Right cardiac atrium (tissue), 5 donors: ENCODE data around the gene PRSS50. TPM values are rescaled to one million over a fixed set of nuclear protein-coding genes. Genes with fewer than 3 reads are reported as not detected.
"Not testable (repeated sequence)": the region's sequence is repeated elsewhere in the genome, so short reads cannot be mapped to it uniquely, and the experiment has no call there.

Source experiments
- ATAC-seq, 2 donors: fragments of 200-7000 bp; cut with Tn5 transposase; one replicate each; pipeline versions ENCODE4 v1.8.0 to v1.9.1; 2020; ENCODE audit warnings: moderate library complexity in 2 of 2, mild to moderate bottlenecking in 1 of 2
- DNase-seq, 3 donors: peaks; one replicate each; pipeline ENCODE4 v3.0.0-alpha.2; 2020
- H3K27ac ChIP-seq: one replicate; pipeline ENCODE4 v1.5.1; 2013; ENCODE audit warnings: mild to moderate bottlenecking, low read length, control low read depth, moderate library complexity
- H3K27me3 ChIP-seq: one replicate; pipeline ENCODE4 v1.6.1; 2013; ENCODE audit not compliant: control insufficient read depth, insufficient read depth
- H3K4me1 ChIP-seq: one replicate; pipeline ENCODE4 v1.6.1; 2013; ENCODE audit warnings: low read length; ENCODE audit not compliant: control insufficient read depth, insufficient read depth
- H3K4me3 ChIP-seq: one replicate; pipeline ENCODE4 v1.5.1; 2013; ENCODE audit warnings: low read length, control low read depth
- H3K9me3 ChIP-seq: one replicate; pipeline ENCODE4 v1.6.1; 2013; ENCODE audit warnings: low read length; ENCODE audit not compliant: control insufficient read depth
- WGBS: extraction: QIAGEN DNeasy Blood & Tissue Kit; methylation state at CpG from one replicate; pipeline ENCODE4 v1.1.7; 2013; 5-methylcytosine and 5-hydroxymethylcytosine counted together
- intact Hi-C, 4 donors: fragments of 100-400 bp; cut with DNase I; formaldehyde crosslinking; loops; one replicate each; pipeline versions ENCODE4 v1.11.0 to v1.14.0; 2022 to 2023
- polyA plus RNA-seq: library from polyadenylated mRNA; stranded (reverse); fragments of 200-250 nt; gene quantifications from one replicate; pipeline ENCODE4 v1.2.3, GENCODE V29; 2013
- total RNA-seq, 4 donors: library from RNA; stranded (reverse); fragmentation: NEBNext Ultra II Directional; extraction: Animal tissue kit (Norgen Biotek cat#: 25700); gene quantifications; one replicate each; pipeline ENCODE4 v1.2.1, GENCODE V29; 2021
- donor health status: healthy with polysubstance abuse.
- donor health status: DM: no; HTN: yes; CAD: no.
- donor health status: DM: no; HTN: no; CAD: no.
- donor health status: DM: no; HTN: yes; CAD: no; lungs with severe emphysema.
- donor health status: DM: yes; HTN: yes; CAD: no.

PRSS50 gene
- total and polyA plus RNA-seq, 5 donors = 0.12 to 0.31 (median 0.14) TPM; not detected in 2

- Histone ChIP-seq H3K4me3 (no peak overlapping the region), H3K27ac (no peak overlapping the region), H3K27me3 (no peaks in the 10 kb centered on the region), H3K9me3 (no peaks in the 10 kb centered on the region), H3K4me1 (no peaks in the 10 kb centered on the region)
- 89% methylated on average over 7 of the region's 7 CpGs for WGBS
- DNase-seq (peak in 1 of 3 donors; percentile 41), ATAC-seq (no peak)
- intact Hi-C loops = loop anchor here (5.0 to 10.0 kb wide), 4 partner anchors 157 to 617 kb away; partner anchors contain the start of gene MYL3 (in 1 of the 4)
Observed at GRCh38 chr3:46707601-46708011, 10.1 kb downstream of the PRSS50 start.

GRCh38 chr3:46706771-46707582, 10.7 kb downstream of the PRSS50 start:
- no peaks in the 10 kb centered on the region for H3K27me3 ChIP-seq
- DNase-seq (peak in 2 of 3 donors; percentile 25 to 39), ATAC-seq (no peak)
- no peak overlapping the region for H3K27ac ChIP-seq
- no peaks in the 10 kb centered on the region for H3K4me1 ChIP-seq
- WGBS = 76% methylated on average over 13 of the region's 13 CpGs
- no peaks in the 10 kb centered on the region for H3K9me3 ChIP-seq
- H3K4me3 ChIP-seq = no peak overlapping the region
- intact Hi-C loops = loop anchor here (5.0 to 10.0 kb wide), 4 partner anchors 158 to 618 kb away; partner anchors contain the start of gene MYL3 (in 1 of the 4)

- Histone ChIP-seq H3K4me3 (no peak overlapping the region), H3K9me3 (no peaks in the 10 kb centered on the region), H3K27me3 (no peaks in the 10 kb centered on the region), H3K27ac (no peak overlapping the region), H3K4me1 (no peaks in the 10 kb centered on the region)
- 68% methylated on average over 19 of the region's 19 CpGs for WGBS
- ATAC-seq = no peak
- DNase-seq = peak in 2 of 3 donors; percentile 37 to 48
- intact Hi-C loops = loop anchor here (2.0 to 10.0 kb wide), 6 partner anchors 159 to 619 kb away; partner anchors contain the start of gene MYL3 (in 1 of the 4)
Observed at GRCh38 chr3:46705751-46706552, 11.7 kb downstream of the PRSS50 start.

GRCh38 chr3:46705022-46705530, 12.6 kb downstream of the PRSS50 start:
- WGBS = 22% methylated on average over 4 of the region's 4 CpGs
- no peaks in the 10 kb centered on the region for H3K9me3 ChIP-seq
- H3K27me3 ChIP-seq = no peaks in the 10 kb centered on the region
- H3K27ac ChIP-seq = no peak overlapping the region
- H3K4me3 ChIP-seq = no peak overlapping the region
- DNase-seq (peak; percentile 73 to 89 (median 88)), ATAC-seq (peak; percentile 79 to 83)
- intact Hi-C loops = loop anchor here (2.0 to 10.0 kb wide), 6 partner anchors 160 to 620 kb away; partner anchors contain the start of gene MYL3 (in 1 of the 4)
- peaks cover 6% of the 10 kb centered on the region for H3K4me1 ChIP-seq

GRCh38 chr3:46704346-46704745, 13.3 kb downstream of the PRSS50 start:
- WGBS = 41% methylated on average over 7 of the region's 7 CpGs
- not testable (repeated sequence) for H3K4me1 ChIP-seq, H3K27me3 ChIP-seq, H3K9me3 ChIP-seq, H3K4me3 ChIP-seq, H3K27ac ChIP-seq, ATAC-seq
- DNase-seq = peak in 2 of 3 donors; percentile 18 to 35
- intact Hi-C loops = loop anchor here (2.0 to 10.0 kb wide), 6 partner anchors 160 to 620 kb away; partner anchors contain the start of gene MYL3 (in 1 of the 4)

GRCh38 chr3:46703013-46703520, 14.6 kb downstream of the PRSS50 start:
- WGBS = 89% methylated on average over 4 of the region's 4 CpGs
- Histone ChIP-seq H3K27me3 (no peaks in the 10 kb centered on the region), H3K4me1 (peaks cover 7% of the 10 kb centered on the region), H3K4me3 (no peak overlapping the region), H3K9me3 (no peaks in the 10 kb centered on the region), H3K27ac (no peak overlapping the region)
- intact Hi-C loops = loop anchor here (5.0 to 10.0 kb wide), 4 partner anchors 162 to 622 kb away; partner anchors contain the start of gene MYL3 (in 1 of the 4)
- ATAC-seq (no peak), DNase-seq (peak in 2 of 3 donors; percentile 14 to 42)

GRCh38 chr3:46702246-46703012, 15.2 kb downstream of the PRSS50 start:
- intact Hi-C loops = loop anchor here (5.0 to 10.0 kb wide), 4 partner anchors 162 to 622 kb away; partner anchors contain the start of gene MYL3 (in 1 of the 4)
- Histone ChIP-seq H3K27me3 (no peaks in the 10 kb centered on the region), H3K4me1 (peaks cover 7% of the 10 kb centered on the region), H3K27ac (no peak overlapping the region), H3K4me3 (no peak overlapping the region), H3K9me3 (no peaks in the 10 kb centered on the region)
- ATAC-seq = no peak
- WGBS = 71% methylated on average over 4 of the region's 4 CpGs
- peak in 2 of 3 donors; percentile 36 to 51 for DNase-seq

GRCh38 chr3:46701181-46701939, 16.3 kb downstream of the PRSS50 start, which contains the start of gene TMIE:
Gene TMIE, plus strand, starts transcription at chr3:46701392. Its CDS starts 96 bp downstream, at chr3:46701488.
- 10% methylated on average over 51 of the region's 51 CpGs for WGBS
- peaks cover 16% of the 10 kb centered on the region for H3K4me1 ChIP-seq
- no peaks in the 10 kb centered on the region for H3K9me3 ChIP-seq
- no peak for ATAC-seq
- no peaks in the 10 kb centered on the region for H3K27me3 ChIP-seq
- DNase-seq = peak in 2 of 3 donors; percentile 65 to 70
- no peak within 1 kb of the TSS for H3K27ac ChIP-seq
- H3K4me3 ChIP-seq = peak within 1 kb of the TSS; percentile 29
- intact Hi-C loops = loop anchor here (5.0 to 10.0 kb wide), 4 partner anchors 163 to 623 kb away; partner anchors contain the start of gene MYL3 (in 1 of the 4)

GRCh38 chr3:46700772-46701171, 16.9 kb downstream of the PRSS50 start:
- Histone ChIP-seq H3K4me1 (peaks cover 21% of the 10 kb centered on the region), H3K4me3 (no peak overlapping the region), H3K9me3 (no peaks in the 10 kb centered on the region), H3K27me3 (no peaks in the 10 kb centered on the region), H3K27ac (no peak overlapping the region)
- intact Hi-C loops = loop anchor here (5.0 to 10.0 kb wide), 4 partner anchors 164 to 624 kb away; partner anchors contain the start of gene MYL3 (in 1 of the 4)
- DNase-seq = peak; percentile 62 to 86 (median 85)
- 33% methylated on average over 4 of the region's 4 CpGs for WGBS
- no peak for ATAC-seq
